T-helper 17 cell (primary cell): ENCODE measurements around the gene UBASH3B. TPM values are rescaled to one million over a fixed set of nuclear protein-coding genes. Genes with fewer than 3 reads are reported as not detected.
A peak's percentile ranks its signal among the peaks of the same experiment; 100 is the strongest.

ENCODE experiments used
- ATAC-seq: fragments of 150-1000 bp; cut with Tn5 transposase; 2 replicates; pipeline ENCODE4 v1.10.0; 2021; ENCODE audit warnings: mild to moderate bottlenecking, moderate library complexity
- DNase-seq, 3 donors: peaks; one replicate each; pipeline versions ENCODE4 v3.0.0 to v3.0.0-alpha.2; 2020 to 2021
- H3K9me3 ChIP-seq: one replicate; pipeline ENCODE4 v1.7.0; 2013; ENCODE audit warnings: low read length, mild to moderate bottlenecking; ENCODE audit not compliant: control insufficient read depth, poor library complexity, severe bottlenecking
- H3K27ac Mint-ChIP-seq: one replicate; pipeline ENCODE4 v1.8.0; 2022; ENCODE audit warnings: mild to moderate bottlenecking, moderate library complexity, mixed read lengths
- H3K27me3 Mint-ChIP-seq: one replicate; pipeline ENCODE4 v1.8.0; 2022; ENCODE audit warnings: mixed read lengths
- H3K36me3 Mint-ChIP-seq: one replicate; pipeline ENCODE4 v1.8.0; 2022; ENCODE audit warnings: low read depth, mixed read lengths
- H3K4me1 Mint-ChIP-seq: one replicate; pipeline ENCODE4 v1.8.0; 2022; ENCODE audit warnings: mild to moderate bottlenecking, mixed read lengths
- H3K4me3 Mint-ChIP-seq: one replicate; pipeline ENCODE4 v1.8.0; 2022; ENCODE audit warnings: mild to moderate bottlenecking, moderate library complexity, mixed read lengths
- total RNA-seq, 4 donors: library from RNA in 2 of 4; stranded (reverse) in 2 of 4; gene quantifications; one replicate each; pipeline ENCODE4 v1.2.3 and lab custom pipeline; 2022 to 2026

The UBASH3B gene
- total RNA-seq, 2 donors from 2014 or later, result 22.6 to 23.6 TPM

GRCh38 chr11:122711362-122711761 is 55.8 kb downstream of the UBASH3B start:
- H3K9me3 ChIP-seq, result no peaks in the 10 kb centered on the region
- H3K27me3 Mint-ChIP-seq, result no peaks in the 10 kb centered on the region
- ATAC-seq, result no peak
- no peak overlapping the region for H3K27ac Mint-ChIP-seq
- H3K4me1 Mint-ChIP-seq, result peaks cover 6% of the 10 kb centered on the region
- H3K4me3 Mint-ChIP-seq, result no peak overlapping the region
- no peak for DNase-seq
- no peaks in the 10 kb centered on the region for H3K36me3 Mint-ChIP-seq

GRCh38 chr11:122711831-122712381 is 56.4 kb downstream of the UBASH3B start:
- H3K36me3 Mint-ChIP-seq, result no peaks in the 10 kb centered on the region
- H3K4me1 Mint-ChIP-seq, result peaks cover 9% of the 10 kb centered on the region
- no peak overlapping the region for H3K27ac Mint-ChIP-seq

GRCh38 chr11:122714004-122714403 is 58.5 kb downstream of the UBASH3B start:
- Mint-ChIP-seq H3K4me3 (no peak overlapping the region), H3K36me3 (no peaks in the 10 kb centered on the region), H3K27ac (no peak overlapping the region), H3K27me3 (no peaks in the 10 kb centered on the region), H3K4me1 (peaks cover 16% of the 10 kb centered on the region)
- no peak for DNase-seq
- H3K9me3 ChIP-seq, result no peaks in the 10 kb centered on the region
- peak; percentile 40 for ATAC-seq

More at GRCh38 chr11:122711831-122712381, 56.4 kb downstream of the UBASH3B start:
- no peaks in the 10 kb centered on the region for H3K9me3 ChIP-seq
- Mint-ChIP-seq H3K27me3 (no peaks in the 10 kb centered on the region), H3K4me3 (no peak overlapping the region)
- ATAC-seq, result no peak
- DNase-seq, result no peak

- peak; percentile 34 for ATAC-seq
- Mint-ChIP-seq H3K4me3 (no peak overlapping the region), H3K27ac (no peak overlapping the region), H3K4me1 (peaks cover 16% of the 10 kb centered on the region), H3K27me3 (no peaks in the 10 kb centered on the region), H3K36me3 (no peaks in the 10 kb centered on the region)
- H3K9me3 ChIP-seq, result no peaks in the 10 kb centered on the region
- no peak for DNase-seq
Measured at GRCh38 chr11:122714484-122714883, 59.0 kb downstream of the UBASH3B start.

- Mint-ChIP-seq H3K36me3 (no peaks in the 10 kb centered on the region), H3K4me1 (peaks cover 21% of the 10 kb centered on the region), H3K27me3 (no peaks in the 10 kb centered on the region), H3K27ac (no peak overlapping the region), H3K4me3 (no peak overlapping the region)
- ATAC-seq (no peak), DNase-seq (no peak)
- H3K9me3 ChIP-seq, result no peaks in the 10 kb centered on the region
Measured at GRCh38 chr11:122715548-122716440, 60.3 kb downstream of the UBASH3B start.

GRCh38 chr11:122717264-122717867 is 61.8 kb downstream of the UBASH3B start:
- Mint-ChIP-seq H3K27me3 (no peaks in the 10 kb centered on the region), H3K4me3 (no peak overlapping the region), H3K27ac (peak overlapping the region; percentile 53), H3K4me1 (peaks cover 28% of the 10 kb centered on the region), H3K36me3 (no peaks in the 10 kb centered on the region)
- H3K9me3 ChIP-seq, result no peaks in the 10 kb centered on the region
- DNase-seq (no peak), ATAC-seq (peak; percentile 60)

- Mint-ChIP-seq H3K27me3 (no peaks in the 10 kb centered on the region), H3K4me1 (peaks cover 43% of the 10 kb centered on the region), H3K36me3 (peaks cover 2% of the 10 kb centered on the region), H3K27ac (no peak overlapping the region), H3K4me3 (no peak overlapping the region)
- H3K9me3 ChIP-seq, result no peaks in the 10 kb centered on the region
- ATAC-seq (no peak), DNase-seq (no peak)
Measured at GRCh38 chr11:122720107-122720881, 64.8 kb downstream of the UBASH3B start.

- ATAC-seq, result no peak
- no peak overlapping the region for H3K27ac Mint-ChIP-seq
- H3K36me3 Mint-ChIP-seq, result peaks cover 2% of the 10 kb centered on the region
Measured at GRCh38 chr11:122721201-122721963, 65.9 kb downstream of the UBASH3B start.

GRCh38 chr11:122721964-122722266 is 66.4 kb downstream of the UBASH3B start:
- ATAC-seq (peak; percentile 64), DNase-seq (no peak)
- H3K4me3 Mint-ChIP-seq, result no peak overlapping the region
- no peaks in the 10 kb centered on the region for H3K27me3 Mint-ChIP-seq
- H3K4me1 Mint-ChIP-seq, result peaks cover 39% of the 10 kb centered on the region
- H3K9me3 ChIP-seq, result no peaks in the 10 kb centered on the region
- peaks cover 3% of the 10 kb centered on the region for H3K36me3 Mint-ChIP-seq
- H3K27ac Mint-ChIP-seq, result no peak overlapping the region

More at GRCh38 chr11:122721201-122721963, 65.9 kb downstream of the UBASH3B start:
- no peaks in the 10 kb centered on the region for H3K9me3 ChIP-seq
- no peak overlapping the region for H3K4me3 Mint-ChIP-seq
- H3K27me3 Mint-ChIP-seq, result no peaks in the 10 kb centered on the region
- no peak for DNase-seq
- H3K4me1 Mint-ChIP-seq, result peaks cover 42% of the 10 kb centered on the region

- no peak overlapping the region for H3K4me3 Mint-ChIP-seq
- no peak for ATAC-seq
- no peaks in the 10 kb centered on the region for H3K27me3 Mint-ChIP-seq
- H3K27ac Mint-ChIP-seq, result peak overlapping the region; percentile 84
- H3K36me3 Mint-ChIP-seq, result peaks cover 4% of the 10 kb centered on the region
- DNase-seq, result no peak
- peaks cover 42% of the 10 kb centered on the region for H3K4me1 Mint-ChIP-seq
- H3K9me3 ChIP-seq, result no peaks in the 10 kb centered on the region
Measured at GRCh38 chr11:122723106-122723505, 67.6 kb downstream of the UBASH3B start.

- no peak for ATAC-seq
- Mint-ChIP-seq H3K27me3 (no peaks in the 10 kb centered on the region), H3K36me3 (peaks cover 4% of the 10 kb centered on the region), H3K4me1 (peaks cover 44% of the 10 kb centered on the region), H3K27ac (peak overlapping the region; percentile 84), H3K4me3 (no peak overlapping the region)
- no peaks in the 10 kb centered on the region for H3K9me3 ChIP-seq
- DNase-seq, result no peak
Measured at GRCh38 chr11:122723576-122723975, 68.1 kb downstream of the UBASH3B start.

GRCh38 chr11:122724520-122724919 is 69.0 kb downstream of the UBASH3B start:
- no peak overlapping the region for H3K4me3 Mint-ChIP-seq
- peaks cover 51% of the 10 kb centered on the region for H3K4me1 Mint-ChIP-seq
- no peaks in the 10 kb centered on the region for H3K27me3 Mint-ChIP-seq
- peaks cover 4% of the 10 kb centered on the region for H3K36me3 Mint-ChIP-seq
- DNase-seq (no peak), ATAC-seq (no peak)
- H3K27ac Mint-ChIP-seq, result peak overlapping the region; percentile 84
- H3K9me3 ChIP-seq, result no peaks in the 10 kb centered on the region
